Right ventricle myocardium superior (tissue), 1 donor: Measurements from ENCODE around the gene NABP1. TPM values are rescaled to one million over a fixed set of nuclear protein-coding genes. Genes with fewer than 3 reads are reported as not detected.

Experiments used
- ATAC-seq: fragments of 200-7000 bp; cut with Tn5 transposase; one replicate; pipeline ENCODE4 v1.9.1; 2020; ENCODE audit warnings: mild to moderate bottlenecking; ENCODE audit not compliant: poor library complexity
- DNase-seq: peaks from one replicate; pipeline ENCODE4 v3.0.0-alpha.2; 2020
- intact Hi-C: fragments of 100-400 bp; cut with DNase I; formaldehyde crosslinking; loops from one replicate; pipeline ENCODE4 v1.11.2; 2022
- total RNA-seq: library from RNA; stranded (reverse); fragmentation: NEBNext Ultra II Directional; extraction: Animal tissue kit (Norgen Biotek cat#: 25700); gene quantifications from one replicate; pipeline ENCODE4 v1.2.1, GENCODE V29; 2021
- donor health status: DM: no; HTN: yes; CAD: no; lungs with severe emphysema.

NABP1 gene
- total RNA-seq, 1 donor from 2014 or later, result 3.7 TPM

DNA sequence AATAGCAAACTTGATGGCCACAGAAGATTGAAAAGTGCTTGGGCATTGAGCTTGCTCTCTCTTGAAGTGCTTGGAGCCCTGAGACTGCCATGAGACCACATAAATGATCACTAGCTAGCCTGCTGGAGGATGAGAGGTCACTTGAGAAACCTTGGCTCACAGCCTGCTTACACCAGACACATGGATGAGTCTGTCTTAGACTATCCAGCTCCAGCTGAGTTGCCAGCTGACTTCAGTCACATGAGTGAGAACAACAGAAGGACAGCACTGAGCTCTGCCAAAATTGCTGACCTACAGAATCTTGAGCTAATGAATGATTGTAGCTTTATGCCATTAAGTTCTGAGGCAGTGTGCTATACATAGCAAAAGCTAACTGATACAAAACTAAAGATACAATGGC, 18.1 kb downstream of the NABP1 start:
- ATAC-seq (peak; percentile 89), DNase-seq (peak; percentile 39)
- intact Hi-C loops, result no loop called here

DNA sequence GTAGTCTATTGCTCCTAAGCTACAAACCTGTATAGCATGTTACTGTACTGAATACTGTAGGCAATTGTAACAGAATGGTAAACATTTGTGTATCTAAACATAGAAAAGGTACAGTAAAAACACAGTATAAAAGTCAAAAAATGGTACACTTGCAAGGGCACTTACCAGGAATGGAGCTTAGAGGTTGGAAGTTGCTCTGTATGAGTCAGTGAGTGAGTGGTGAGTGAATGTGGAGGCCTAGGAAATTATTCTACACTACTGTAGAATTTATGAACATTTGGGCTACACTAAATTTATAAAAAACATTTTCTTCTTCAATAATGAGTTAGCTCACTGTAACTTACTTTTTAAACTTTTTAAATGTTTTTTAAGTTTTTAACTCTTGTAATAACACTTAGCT, 19.0 kb downstream of the NABP1 start:
- ATAC-seq (no peak), DNase-seq (no peak)
- intact Hi-C loops, result no loop called here

GRCh38 chr2:191697870-191698269, 19.9 kb downstream of the NABP1 start:
- DNase-seq (no peak), ATAC-seq (no peak)
- intact Hi-C loops, result no loop called here

DNA sequence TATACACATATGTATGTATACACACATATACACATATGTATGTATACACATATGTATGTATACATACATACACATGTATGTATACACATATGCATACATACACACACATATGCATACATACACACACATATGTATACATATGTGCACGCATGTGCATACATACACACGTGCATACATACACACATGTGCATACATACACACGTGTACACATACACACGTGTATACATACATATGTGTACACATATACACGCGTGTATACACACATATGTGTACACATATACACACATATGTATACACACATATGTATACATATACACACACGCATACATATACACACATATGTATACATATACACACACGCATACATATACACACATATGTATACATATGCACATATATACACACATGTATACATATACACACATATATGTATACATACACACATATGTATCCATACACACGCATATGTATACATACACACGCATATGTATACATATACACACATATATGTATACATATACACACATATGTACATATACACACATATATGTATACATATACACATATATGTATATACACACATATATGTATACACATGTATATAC, 21.5 kb downstream of the NABP1 start:
- intact Hi-C loops, result no loop called here
- DNase-seq, result no peak
- ATAC-seq, result no peak

GRCh38 chr2:191701029-191701428, 23.1 kb downstream of the NABP1 start:
- ATAC-seq, result no peak
- intact Hi-C loops, result no loop called here
- DNase-seq, result no peak

GRCh38 chr2:191701696-191702095, 23.8 kb downstream of the NABP1 start:
- DNase-seq, result no peak
- intact Hi-C loops, result no loop called here

DNA sequence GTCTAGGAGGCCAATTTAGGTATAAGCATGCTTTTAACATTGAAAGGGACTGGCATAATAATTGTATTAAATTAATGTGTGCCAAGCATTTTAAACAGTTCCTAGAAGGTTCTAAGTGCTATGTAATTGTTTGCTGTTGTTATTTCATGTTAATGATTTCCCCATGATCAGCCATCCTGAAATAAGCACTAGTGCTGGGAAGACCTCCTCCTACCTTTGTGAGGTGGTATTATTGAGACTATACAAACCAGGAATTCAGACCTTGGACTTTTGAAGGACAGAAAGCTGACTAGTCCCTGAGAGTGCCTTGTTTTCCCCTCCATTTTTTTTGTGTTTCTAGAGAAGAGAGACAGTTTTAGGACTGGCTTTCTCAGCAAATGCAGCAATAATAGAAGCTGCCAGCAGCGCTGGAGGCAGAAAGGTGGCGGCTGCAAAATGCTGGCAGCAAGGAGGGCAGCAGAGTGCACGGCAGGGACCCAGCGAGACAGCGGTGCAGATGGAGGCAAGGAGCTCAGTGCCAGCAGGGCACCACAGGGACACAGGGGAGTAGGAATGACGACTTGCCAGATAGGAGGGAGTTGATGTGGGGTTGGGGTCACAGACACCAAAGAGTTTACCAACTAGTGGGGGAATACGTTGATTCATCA, 25.3 kb downstream of the NABP1 start:
- ATAC-seq, result no peak
- intact Hi-C loops, result no loop called here
- DNase-seq, result no peak

More at GRCh38 chr2:191701696-191702095, 23.8 kb downstream of the NABP1 start:
- no peak for ATAC-seq

- DNase-seq, result no peak
- ATAC-seq, result no peak
- intact Hi-C loops, result no loop called here
Observed at GRCh38 chr2:191705084-191705483, 27.1 kb downstream of the NABP1 start.

DNA sequence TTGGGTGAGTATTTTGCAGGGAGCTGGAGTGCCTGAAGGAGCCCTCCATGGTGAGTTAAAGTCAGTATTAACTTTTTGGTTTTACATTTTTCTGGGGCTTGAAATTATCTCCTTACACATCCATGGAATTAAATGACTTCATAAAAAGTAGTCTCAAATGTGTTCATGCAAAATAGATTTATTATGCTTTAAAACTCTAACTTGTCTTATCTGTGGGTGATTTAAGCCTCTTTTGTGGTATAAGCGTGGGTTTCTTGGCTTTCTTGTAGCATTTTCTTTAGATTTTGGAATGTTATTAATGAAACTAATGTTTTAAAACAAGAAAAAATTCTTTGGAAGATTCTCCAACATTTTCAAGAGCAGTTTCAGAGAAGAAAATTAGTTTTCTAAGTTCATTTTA, 27.8 kb downstream of the NABP1 start:
- intact Hi-C loops, result no loop called here
- ATAC-seq, result no peak
- no peak for DNase-seq

DNA sequence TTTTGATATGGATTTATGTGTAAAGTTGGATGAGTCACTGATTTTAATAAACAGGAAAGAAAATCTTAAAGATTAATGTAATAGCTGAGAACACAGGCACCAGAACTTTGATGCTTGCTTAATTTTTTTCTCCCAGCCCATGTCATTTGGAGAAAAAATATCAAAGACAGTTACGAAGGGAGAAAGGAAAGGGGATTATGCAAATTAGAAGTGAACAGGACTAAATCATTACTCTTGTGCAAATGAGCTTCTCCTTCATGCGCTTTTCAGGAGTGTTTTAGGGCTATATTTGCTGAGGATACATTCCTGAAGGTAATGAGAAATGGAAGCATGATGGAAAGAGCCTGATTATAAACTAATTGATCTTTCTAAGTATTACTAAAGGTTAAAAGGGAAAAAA, 28.9 kb downstream of the NABP1 start:
- no peak for ATAC-seq
- intact Hi-C loops, result no loop called here
- DNase-seq, result no peak

DNA sequence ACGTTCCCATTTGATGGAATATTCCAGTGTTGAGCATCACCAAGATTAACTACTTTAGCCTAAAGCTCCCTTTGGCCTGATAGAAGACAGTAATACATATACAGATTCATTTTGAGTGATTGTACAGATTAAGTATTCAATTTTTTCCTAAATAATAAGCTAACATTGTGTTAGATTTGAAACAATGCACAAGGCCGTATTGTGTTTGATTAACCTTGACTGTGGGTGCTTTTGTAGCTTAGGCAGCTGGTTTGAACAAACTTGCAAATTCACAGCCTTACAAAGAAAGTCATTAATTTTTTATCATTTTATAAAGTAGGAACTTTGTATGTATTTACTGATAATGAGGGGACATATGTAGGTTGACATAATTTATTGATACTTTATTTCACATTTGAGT, 29.6 kb downstream of the NABP1 start:
- intact Hi-C loops, result no loop called here
- DNase-seq, result no peak
- ATAC-seq, result no peak

DNA sequence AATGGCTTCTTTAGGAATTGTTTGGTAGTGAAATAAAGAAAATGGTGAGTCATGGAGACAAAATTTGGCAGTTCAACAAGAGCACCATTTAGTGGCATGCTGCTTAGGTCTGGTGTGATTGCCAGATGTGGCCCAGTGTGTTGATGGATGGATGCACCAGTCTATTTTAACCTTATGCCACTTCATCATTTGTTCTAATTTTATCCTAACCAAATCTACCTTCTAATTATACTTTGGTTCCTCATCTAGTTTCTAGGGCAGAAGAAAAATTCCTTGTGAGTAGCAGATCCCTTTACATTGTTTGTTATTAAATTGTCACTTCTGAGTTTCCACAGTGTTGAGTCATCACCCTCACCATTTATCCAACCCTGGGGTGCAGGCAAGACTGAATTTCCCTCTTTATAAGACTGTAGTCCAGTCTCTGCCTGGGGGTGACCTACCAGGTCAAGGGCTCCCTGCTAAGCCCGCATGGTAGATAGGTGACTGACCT, 32.5 kb downstream of the NABP1 start:
- ATAC-seq, result no peak
- intact Hi-C loops, result no loop called here
- DNase-seq, result no peak

GRCh38 chr2:191711621-191712020, 33.7 kb downstream of the NABP1 start:
- intact Hi-C loops, result no loop called here
- ATAC-seq (no peak), DNase-seq (no peak)

GRCh38 chr2:191713837-191714236, 35.9 kb downstream of the NABP1 start:
- intact Hi-C loops, result no loop called here
- DNase-seq, result peak; percentile 35
- no peak for ATAC-seq

DNA sequence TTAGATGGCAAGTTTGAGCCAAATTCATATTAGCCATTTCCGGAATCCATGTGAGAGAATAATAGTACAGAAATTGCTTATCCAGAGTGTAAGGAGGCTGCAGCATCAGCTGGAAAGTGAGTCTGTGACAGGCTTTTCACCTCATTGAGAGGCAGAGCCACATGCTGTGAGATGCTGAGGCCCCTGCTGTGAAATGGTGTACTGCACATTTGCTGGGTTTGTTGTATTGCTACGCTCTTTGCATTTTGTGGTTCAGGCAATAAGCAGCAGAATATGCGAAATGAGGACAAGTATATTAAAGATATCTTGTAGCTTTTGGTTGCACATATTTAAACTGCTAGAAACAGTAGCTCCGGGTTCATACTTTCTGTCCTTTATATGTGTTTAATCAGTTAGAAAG, 37.0 kb downstream of the NABP1 start:
- DNase-seq (no peak), ATAC-seq (no peak)
- intact Hi-C loops, result no loop called here

DNA sequence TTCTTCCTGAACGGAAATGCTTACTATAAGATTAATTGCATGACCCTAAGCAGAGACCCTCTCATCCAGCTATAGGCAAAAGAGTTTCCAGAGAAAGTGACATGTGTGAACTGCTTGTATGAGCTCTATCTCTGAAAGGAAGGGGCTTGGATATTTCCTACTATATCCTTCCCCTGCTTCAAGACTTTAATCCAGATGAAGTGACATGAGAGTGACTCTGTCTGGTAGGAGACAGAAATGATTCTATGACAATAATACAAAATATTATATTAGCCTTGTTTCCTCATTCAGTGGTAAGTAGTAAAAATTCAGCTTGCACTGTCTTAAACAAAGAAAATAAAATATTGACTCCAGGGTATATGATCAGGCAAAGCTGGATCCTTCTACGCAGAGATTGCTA, 37.5 kb downstream of the NABP1 start:
- no peak for ATAC-seq
- no peak for DNase-seq
- intact Hi-C loops, result no loop called here

DNA sequence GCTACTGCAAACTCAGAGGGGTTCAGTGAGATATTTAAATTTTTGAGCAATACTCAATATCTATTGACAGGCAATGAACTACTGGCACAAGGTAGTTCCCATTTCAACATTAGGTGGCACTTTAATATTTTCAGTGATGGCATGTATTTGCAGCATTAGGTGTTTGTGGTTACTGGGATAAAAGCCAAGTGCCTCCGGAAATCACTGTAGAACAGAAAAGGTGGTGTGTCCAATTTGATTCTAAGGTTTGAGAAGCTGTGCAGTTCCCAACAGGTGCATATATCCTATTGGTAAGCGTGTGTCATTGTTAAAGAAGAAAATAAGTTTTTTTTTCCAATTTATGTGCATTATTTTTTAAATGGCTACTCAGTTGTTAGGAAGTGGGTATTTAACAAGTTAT, 41.3 kb downstream of the NABP1 start:
- ATAC-seq (no peak), DNase-seq (no peak)
- intact Hi-C loops, result no loop called here

- no peak for ATAC-seq
- DNase-seq, result no peak
- intact Hi-C loops, result no loop called here
Observed at GRCh38 chr2:191719938-191720337, 42.0 kb downstream of the NABP1 start.

DNA sequence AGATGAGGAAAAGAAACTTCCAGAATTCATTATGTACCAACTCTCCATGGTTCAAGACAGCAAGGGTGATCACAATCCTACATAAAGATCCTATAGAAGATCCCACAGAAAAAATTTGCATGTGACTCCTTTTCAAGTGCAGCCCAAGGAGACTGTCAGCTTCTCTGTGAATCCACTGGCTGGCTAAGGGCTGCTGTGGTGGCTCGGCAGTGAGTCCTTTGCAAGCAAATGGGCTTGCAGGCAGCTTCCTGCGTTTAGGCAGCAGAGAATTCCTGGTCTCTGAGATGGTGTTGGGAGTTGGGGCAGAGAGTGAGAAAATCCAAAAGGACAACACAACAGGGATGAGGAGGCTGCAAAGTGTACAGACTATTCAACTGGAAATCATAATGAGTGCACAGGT, 43.4 kb downstream of the NABP1 start:
- intact Hi-C loops, result no loop called here
- ATAC-seq, result no peak
- no peak for DNase-seq

DNA sequence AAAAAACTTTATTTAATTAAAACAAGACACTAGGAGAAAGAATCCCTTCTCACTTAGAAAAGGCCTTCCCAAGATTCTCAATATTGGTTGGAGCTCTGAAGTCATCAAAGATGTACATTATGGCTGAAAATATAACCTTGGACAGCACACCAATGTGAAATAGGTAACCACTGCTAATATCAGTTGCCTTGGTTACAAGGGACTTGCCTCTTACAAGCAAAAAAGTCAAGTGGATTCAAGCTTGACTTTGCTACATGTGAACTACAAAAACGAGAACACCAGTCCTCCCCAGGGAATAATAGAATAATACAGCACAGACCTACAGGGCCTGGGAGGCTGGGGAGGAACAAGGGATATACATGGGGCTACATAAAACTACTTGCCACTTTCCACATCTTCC, 46.1 kb downstream of the NABP1 start:
- DNase-seq (no peak), ATAC-seq (no peak)
- intact Hi-C loops, result no loop called here
